ENCODE measurements around the gene MAB21L3. TPM values are rescaled to one million over a fixed set of nuclear protein-coding genes. Genes with fewer than 3 reads are reported as not detected.

The MAB21L3 gene
- total and polyA plus RNA-seq, 2 of the 13 experiments (the other 11 are each of a cell fraction or from before 2014, with no cell fraction given): 0.55 to 4.1 TPM

- TF ChIP-seq TBP (CRISPR knock-in tag; IDR thresholded peaks at IDR 0.05) (no peak), ZNF138 (CRISPR knock-in tag; IDR thresholded peaks at IDR 0.05; ENCODE audit: low read depth) (no peak), PAXIP1 (CRISPR knock-in tag; conservative IDR thresholded peaks at IDR 0.05) (peak; percentile 26; the same call in 1 of the 2 replicates), ZNF20 (CRISPR knock-in tag; IDR thresholded peaks at IDR 0.05) (no peak), MXD3 (CRISPR knock-in tag; IDR thresholded peaks at IDR 0.05) (no peak), HOXA5 (CRISPR knock-in tag; IDR thresholded peaks at IDR 0.05) (no peak), MBD4 (IDR thresholded peaks at IDR 0.05; ENCODE audit: borderline replicate concordance, low read length) (no peak), FOXA1 (IDR thresholded peaks at IDR 0.05) (no peak), FOXA1 (CRISPR knock-in tag; IDR thresholded peaks at IDR 0.05) (no peak), YEATS4 (CRISPR knock-in tag; IDR thresholded peaks at IDR 0.05; ENCODE audit: borderline replicate concordance) (0 out of 2 replicates have a peak, but pooled peaks have one; percentile 39), ZNF337 (CRISPR knock-in tag; IDR thresholded peaks at IDR 0.05; ENCODE audit: borderline replicate concordance, low read depth) (no peak), ZNF121 (CRISPR knock-in tag; IDR thresholded peaks at IDR 0.05) (no peak), POGK (CRISPR knock-in tag; conservative IDR thresholded peaks at IDR 0.05) (0 out of 2 replicates have a peak, but pooled peaks have one; percentile 31), SALL1 (CRISPR knock-in tag; IDR thresholded peaks at IDR 0.05) (peak; percentile 61), SPEN (CRISPR knock-in tag; IDR thresholded peaks at IDR 0.05; ENCODE audit: low read depth) (peak; percentile 40; the same call in 1 of the 2 replicates), PHF8 (CRISPR knock-in tag; IDR thresholded peaks at IDR 0.05) (peak; percentile 43; the same call in 1 of the 2 replicates), UBTF (CRISPR knock-in tag; IDR thresholded peaks at IDR 0.05) (peak; percentile 84), ZNF816 (CRISPR knock-in tag; IDR thresholded peaks at IDR 0.05; ENCODE audit: borderline replicate concordance) (no peak), ZNF33B (CRISPR knock-in tag; IDR thresholded peaks at IDR 0.05) (no peak)
- TF ChIP-seq, protein P1, sequence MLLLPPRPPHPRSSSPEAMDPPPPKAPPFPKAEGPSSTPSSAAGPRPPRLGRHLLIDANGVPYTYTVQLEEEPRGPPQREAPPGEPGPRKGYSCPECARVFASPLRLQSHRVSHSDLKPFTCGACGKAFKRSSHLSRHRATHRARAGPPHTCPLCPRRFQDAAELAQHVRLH (CRISPR knock-in tag; IDR thresholded peaks at IDR 0.05; ENCODE audit: borderline replicate concordance, low read depth): peak; percentile 56; the same call in 1 of the 2 replicates
Observed at GRCh38 chr1:116151739-116152576, 40.8 kb downstream of the MAB21L3 start (continued).
